Fibroblast of lung (primary cell): ENCODE results near the gene TBC1D22A.

Experiments used
- EZH2 ChIP-seq: IDR thresholded peaks from 2 replicates; pipeline ENCODE4 v1.5.1; 2012; ENCODE audit warnings: low read length, control low read depth, mild to moderate bottlenecking; ENCODE audit errors: missing control alignments
- TF ChIP-seq, protein P1 (sequence below), 2 donors: IDR thresholded peaks in 1 of 2; conservative IDR thresholded peaks in 1 of 2; 1 replicate in 1 of 2; 2 replicates in 1 of 2; pipeline ENCODE4 v1.5.1; 2011 to 2012; ENCODE audit warnings: low read length in 2 of 2, control low read depth in 1 of 2, inconsistent platforms in 1 of 2, low read depth in 1 of 2, mild to moderate bottlenecking in 1 of 2

DNA sequence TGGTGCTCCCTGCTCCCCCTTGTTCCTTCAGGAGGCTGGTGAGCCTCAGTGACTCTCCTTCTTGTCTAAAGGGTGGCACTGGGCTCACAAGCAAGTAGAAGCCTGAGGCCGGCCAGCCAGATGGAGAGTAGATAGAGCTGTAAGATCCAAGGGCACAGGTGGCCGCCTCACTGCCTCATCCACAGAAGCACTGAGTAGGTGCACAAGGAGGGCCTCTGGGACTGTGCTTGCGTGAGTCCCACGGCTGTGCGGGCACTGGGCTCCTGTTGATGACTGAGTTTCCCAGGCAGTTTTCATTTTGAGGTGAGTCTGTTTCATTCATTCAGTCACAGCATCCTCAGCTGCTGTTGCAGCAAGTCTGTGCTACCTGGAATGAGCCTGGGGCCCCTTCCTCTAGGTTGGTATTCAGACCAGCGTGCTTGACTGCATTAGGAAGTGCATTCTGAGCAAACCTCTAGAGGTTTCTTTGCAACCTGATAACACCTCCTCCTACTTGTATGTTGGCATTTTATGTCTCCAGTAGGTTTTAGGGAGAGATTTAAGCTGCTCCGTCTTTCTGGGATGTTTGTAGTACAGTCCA is 184.0 kb downstream of the TBC1D22A start:
- no peak for TF ChIP-seq EZH2
- TF ChIP-seq, protein P1, sequence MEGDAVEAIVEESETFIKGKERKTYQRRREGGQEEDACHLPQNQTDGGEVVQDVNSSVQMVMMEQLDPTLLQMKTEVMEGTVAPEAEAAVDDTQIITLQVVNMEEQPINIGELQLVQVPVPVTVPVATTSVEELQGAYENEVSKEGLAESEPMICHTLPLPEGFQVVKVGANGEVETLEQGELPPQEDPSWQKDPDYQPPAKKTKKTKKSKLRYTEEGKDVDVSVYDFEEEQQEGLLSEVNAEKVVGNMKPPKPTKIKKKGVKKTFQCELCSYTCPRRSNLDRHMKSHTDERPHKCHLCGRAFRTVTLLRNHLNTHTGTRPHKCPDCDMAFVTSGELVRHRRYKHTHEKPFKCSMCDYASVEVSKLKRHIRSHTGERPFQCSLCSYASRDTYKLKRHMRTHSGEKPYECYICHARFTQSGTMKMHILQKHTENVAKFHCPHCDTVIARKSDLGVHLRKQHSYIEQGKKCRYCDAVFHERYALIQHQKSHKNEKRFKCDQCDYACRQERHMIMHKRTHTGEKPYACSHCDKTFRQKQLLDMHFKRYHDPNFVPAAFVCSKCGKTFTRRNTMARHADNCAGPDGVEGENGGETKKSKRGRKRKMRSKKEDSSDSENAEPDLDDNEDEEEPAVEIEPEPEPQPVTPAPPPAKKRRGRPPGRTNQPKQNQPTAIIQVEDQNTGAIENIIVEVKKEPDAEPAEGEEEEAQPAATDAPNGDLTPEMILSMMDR (conservative IDR thresholded peaks at IDR 0.05 in 1 of 2, IDR thresholded peaks at IDR 0.05 in 1 of 2; ENCODE audit: low read depth in 1 of 2, low read length in 2 of 2), result no peak
